ENCODE data around the gene CHGA. TPM values are rescaled to one million over a fixed set of nuclear protein-coding genes. Genes with fewer than 3 reads are reported as not detected.

Gene CHGA
- total and polyA plus RNA-seq, 2 of the 13 experiments (the other 11 are each of a cell fraction or from before 2014, with no cell fraction given): not detected

DNA sequence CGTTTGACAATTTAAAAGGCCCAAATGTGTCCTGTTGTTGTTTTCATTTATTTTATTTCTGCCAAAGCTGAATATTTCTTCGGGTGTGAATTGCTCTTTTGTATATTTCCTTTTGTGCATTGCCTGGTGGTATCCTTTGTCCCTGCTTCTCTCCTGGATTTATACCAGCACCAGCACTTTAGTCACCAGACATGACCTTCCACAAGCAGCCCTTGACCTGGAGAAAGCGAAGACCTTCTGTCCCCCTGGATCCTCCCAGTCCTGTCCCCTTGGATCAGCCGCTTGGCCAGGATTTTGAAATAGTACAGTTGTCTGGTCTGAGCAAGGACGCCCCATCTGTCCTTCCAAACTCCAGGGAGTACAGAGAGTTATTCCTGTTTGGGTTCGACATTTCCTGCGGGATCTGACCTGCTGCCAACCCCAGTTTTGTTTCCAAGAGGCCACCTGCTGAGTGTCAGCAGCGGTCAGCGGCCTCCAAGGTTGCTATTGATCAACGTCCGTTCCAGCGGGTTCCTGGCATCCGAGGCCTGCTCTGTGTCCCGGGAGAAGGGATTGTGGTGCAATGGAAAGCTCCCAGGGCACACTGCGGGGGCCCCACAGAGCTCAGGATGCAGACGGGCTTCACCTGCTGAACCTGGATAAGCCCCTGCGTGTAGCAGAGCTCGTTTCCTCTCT is 45.1 kb upstream of the CHGA start (continued):
- TF ChIP-seq, protein P1, sequence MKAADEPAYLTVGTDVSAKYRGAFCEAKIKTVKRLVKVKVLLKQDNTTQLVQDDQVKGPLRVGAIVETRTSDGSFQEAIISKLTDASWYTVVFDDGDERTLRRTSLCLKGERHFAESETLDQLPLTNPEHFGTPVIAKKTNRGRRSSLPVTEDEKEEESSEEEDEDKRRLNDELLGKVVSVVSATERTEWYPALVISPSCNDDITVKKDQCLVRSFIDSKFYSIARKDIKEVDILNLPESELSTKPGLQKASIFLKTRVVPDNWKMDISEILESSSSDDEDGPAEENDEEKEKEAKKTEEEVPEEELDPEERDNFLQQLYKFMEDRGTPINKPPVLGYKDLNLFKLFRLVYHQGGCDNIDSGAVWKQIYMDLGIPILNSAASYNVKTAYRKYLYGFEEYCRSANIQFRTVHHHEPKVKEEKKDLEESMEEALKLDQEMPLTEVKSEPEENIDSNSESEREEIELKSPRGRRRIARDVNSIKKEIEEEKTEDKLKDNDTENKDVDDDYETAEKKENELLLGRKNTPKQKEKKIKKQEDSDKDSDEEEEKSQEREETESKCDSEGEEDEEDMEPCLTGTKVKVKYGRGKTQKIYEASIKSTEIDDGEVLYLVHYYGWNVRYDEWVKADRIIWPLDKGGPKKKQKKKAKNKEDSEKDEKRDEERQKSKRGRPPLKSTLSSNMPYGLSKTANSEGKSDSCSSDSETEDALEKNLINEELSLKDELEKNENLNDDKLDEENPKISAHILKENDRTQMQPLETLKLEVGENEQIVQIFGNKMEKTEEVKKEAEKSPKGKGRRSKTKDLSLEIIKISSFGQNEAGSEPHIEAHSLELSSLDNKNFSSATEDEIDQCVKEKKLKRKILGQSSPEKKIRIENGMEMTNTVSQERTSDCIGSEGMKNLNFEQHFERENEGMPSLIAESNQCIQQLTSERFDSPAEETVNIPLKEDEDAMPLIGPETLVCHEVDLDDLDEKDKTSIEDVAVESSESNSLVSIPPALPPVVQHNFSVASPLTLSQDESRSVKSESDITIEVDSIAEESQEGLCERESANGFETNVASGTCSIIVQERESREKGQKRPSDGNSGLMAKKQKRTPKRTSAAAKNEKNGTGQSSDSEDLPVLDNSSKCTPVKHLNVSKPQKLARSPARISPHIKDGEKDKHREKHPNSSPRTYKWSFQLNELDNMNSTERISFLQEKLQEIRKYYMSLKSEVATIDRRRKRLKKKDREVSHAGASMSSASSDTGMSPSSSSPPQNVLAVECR (CRISPR knock-in tag; IDR thresholded peaks at IDR 0.05; ENCODE audit: borderline replicate concordance): peak; percentile 31; the same call in 1 of the 2 replicates
- no peak for TF ChIP-seq ZNF274 (CRISPR knock-in tag; IDR thresholded peaks at IDR 0.05)
- TF ChIP-seq, protein P2, sequence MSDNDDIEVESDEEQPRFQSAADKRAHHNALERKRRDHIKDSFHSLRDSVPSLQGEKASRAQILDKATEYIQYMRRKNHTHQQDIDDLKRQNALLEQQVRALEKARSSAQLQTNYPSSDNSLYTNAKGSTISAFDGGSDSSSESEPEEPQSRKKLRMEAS (IDR thresholded peaks at IDR 0.05): peak; percentile 26; the same call in 1 of the 2 replicates
- no peak for TF ChIP-seq ZNF678 (CRISPR knock-in tag; IDR thresholded peaks at IDR 0.05)
- no peak for TF ChIP-seq ZNF883 (CRISPR knock-in tag; IDR thresholded peaks at IDR 0.05; ENCODE audit: not compliant biosample characterization)
- TF ChIP-seq, protein P3, sequence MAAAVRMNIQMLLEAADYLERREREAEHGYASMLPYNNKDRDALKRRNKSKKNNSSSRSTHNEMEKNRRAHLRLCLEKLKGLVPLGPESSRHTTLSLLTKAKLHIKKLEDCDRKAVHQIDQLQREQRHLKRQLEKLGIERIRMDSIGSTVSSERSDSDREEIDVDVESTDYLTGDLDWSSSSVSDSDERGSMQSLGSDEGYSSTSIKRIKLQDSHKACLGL (CRISPR knock-in tag; IDR thresholded peaks at IDR 0.05): no peak
- TF ChIP-seq, protein P4, sequence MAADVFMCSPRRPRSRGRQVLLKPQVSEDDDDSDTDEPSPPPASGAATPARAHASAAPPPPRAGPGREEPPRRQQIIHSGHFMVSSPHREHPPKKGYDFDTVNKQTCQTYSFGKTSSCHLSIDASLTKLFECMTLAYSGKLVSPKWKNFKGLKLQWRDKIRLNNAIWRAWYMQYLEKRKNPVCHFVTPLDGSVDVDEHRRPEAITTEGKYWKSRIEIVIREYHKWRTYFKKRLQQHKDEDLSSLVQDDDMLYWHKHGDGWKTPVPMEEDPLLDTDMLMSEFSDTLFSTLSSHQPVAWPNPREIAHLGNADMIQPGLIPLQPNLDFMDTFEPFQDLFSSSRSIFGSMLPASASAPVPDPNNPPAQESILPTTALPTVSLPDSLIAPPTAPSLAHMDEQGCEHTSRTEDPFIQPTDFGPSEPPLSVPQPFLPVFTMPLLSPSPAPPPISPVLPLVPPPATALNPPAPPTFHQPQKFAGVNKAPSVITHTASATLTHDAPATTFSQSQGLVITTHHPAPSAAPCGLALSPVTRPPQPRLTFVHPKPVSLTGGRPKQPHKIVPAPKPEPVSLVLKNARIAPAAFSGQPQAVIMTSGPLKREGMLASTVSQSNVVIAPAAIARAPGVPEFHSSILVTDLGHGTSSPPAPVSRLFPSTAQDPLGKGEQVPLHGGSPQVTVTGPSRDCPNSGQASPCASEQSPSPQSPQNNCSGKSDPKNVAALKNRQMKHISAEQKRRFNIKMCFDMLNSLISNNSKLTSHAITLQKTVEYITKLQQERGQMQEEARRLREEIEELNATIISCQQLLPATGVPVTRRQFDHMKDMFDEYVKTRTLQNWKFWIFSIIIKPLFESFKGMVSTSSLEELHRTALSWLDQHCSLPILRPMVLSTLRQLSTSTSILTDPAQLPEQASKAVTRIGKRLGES (CRISPR knock-in tag; IDR thresholded peaks at IDR 0.05; ENCODE audit: borderline replicate concordance): no peak
- no peak for TF ChIP-seq ZNF383 (CRISPR knock-in tag; IDR thresholded peaks at IDR 0.05; ENCODE audit: borderline replicate concordance)
- TF ChIP-seq KDM4B (CRISPR knock-in tag; IDR thresholded peaks at IDR 0.05): no peak
- TF ChIP-seq, protein P5, sequence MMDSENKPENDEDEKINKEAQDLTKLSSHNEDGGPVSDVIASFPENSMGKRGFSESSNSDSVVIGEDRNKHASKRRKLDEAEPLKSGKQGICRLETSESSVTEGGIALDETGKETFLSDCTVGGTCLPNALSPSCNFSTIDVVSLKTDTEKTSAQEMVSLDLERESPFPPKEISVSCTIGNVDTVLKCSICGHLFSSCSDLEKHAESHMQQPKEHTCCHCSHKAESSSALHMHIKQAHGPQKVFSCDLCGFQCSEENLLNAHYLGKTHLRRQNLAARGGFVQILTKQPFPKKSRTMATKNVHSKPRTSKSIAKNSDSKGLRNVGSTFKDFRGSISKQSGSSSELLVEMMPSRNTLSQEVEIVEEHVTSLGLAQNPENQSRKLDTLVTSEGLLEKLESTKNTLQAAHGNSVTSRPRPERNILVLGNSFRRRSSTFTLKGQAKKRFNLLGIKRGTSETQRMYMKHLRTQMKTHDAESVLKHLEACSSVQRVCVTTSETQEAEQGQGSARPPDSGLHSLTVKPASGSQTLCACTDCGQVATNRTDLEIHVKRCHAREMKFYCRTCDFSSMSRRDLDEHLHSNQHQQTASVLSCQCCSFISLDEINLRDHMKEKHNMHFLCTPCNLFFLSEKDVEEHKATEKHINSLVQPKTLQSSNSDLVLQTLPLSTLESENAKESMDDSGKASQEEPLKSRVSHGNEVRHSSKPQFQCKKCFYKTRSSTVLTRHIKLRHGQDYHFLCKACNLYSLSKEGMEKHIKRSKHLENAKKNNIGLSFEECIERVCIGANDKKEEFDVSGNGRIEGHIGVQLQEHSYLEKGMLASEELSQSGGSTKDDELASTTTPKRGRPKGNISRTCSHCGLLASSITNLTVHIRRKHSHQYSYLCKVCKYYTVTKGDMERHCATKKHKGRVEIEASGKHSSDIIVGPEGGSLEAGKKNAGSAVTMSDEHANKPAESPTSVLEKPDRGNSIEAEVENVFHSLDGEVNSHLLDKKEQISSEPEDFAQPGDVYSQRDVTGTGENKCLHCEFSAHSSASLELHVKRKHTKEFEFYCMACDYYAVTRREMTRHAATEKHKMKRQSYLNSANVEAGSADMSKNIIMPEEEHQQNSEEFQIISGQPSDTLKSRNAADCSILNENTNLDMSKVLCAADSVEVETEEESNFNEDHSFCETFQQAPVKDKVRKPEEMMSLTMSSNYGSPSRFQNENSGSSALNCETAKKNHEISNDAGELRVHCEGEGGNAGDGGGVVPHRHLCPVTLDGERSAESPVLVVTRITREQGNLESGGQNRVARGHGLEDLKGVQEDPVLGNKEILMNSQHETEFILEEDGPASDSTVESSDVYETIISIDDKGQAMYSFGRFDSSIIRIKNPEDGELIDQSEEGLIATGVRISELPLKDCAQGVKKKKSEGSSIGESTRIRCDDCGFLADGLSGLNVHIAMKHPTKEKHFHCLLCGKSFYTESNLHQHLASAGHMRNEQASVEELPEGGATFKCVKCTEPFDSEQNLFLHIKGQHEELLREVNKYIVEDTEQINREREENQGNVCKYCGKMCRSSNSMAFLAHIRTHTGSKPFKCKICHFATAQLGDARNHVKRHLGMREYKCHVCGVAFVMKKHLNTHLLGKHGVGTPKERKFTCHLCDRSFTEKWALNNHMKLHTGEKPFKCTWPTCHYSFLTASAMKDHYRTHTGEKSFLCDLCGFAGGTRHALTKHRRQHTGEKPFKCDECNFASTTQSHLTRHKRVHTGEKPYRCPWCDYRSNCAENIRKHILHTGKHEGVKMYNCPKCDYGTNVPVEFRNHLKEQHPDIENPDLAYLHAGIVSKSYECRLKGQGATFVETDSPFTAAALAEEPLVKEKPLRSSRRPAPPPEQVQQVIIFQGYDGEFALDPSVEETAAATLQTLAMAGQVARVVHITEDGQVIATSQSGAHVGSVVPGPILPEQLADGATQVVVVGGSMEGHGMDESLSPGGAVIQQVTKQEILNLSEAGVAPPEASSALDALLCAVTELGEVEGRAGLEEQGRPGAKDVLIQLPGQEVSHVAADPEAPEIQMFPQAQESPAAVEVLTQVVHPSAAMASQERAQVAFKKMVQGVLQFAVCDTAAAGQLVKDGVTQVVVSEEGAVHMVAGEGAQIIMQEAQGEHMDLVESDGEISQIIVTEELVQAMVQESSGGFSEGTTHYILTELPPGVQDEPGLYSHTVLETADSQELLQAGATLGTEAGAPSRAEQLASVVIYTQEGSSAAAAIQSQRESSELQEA (CRISPR knock-in tag; IDR thresholded peaks at IDR 0.05; ENCODE audit: not compliant biosample characterization): no peak
- peak in 1 of 2 experiments; percentile 45; a peak in 1 of 4 replicates for TF ChIP-seq NR2F1 (CRISPR knock-in tag; IDR thresholded peaks at IDR 0.05)
